Measurements from ENCODE around the gene PET100. TPM values are rescaled to one million over a fixed set of nuclear protein-coding genes. Genes with fewer than 3 reads are reported as not detected.

Gene PET100
- total and polyA plus RNA-seq, 12 donors, result 99.1 to 1,041 (median 150) TPM

DNA sequence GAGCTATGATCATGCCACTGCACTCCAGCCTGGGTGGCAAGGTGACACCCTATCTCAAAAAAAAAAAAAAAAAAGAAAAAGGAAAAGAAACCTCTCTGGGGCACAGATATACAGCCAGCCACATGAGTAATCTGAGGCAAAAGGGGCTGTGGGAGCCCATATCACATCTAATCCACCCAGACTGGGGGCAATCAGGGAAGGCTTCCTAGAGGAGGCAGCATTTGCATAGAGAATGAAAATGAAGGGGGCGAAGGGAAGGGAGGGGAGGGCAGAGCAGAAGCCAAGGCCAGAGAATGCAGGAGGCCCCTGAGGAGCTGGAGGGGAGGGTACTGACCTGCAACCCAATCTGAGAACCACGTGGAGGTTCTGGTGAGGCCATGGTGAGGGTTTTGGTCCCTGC lies 20.6 kb downstream of the PET100 start:
- 29 to 39% methylated on average over 2 of the region's 2 CpGs for WGBS, 2 donors
- DNase-seq, result no peak
- Histone ChIP-seq H3K27ac (no peak overlapping the region), H3K27me3 (peaks cover 0 to 38% (median 11%) of the 10 kb centered on the region in 7 donors), H3K9me3 (no peaks in the 10 kb centered on the region), H3K4me3 (no peak overlapping the region), H3K36me3 (peaks cover 0 to 13% (median 0%) of the 10 kb centered on the region in 9 donors), H3K4me1 (peaks cover 0 to 13% (median 0%) of the 10 kb centered on the region in 9 donors)
- ATAC-seq, result no peak
- TF ChIP-seq, protein P1, sequence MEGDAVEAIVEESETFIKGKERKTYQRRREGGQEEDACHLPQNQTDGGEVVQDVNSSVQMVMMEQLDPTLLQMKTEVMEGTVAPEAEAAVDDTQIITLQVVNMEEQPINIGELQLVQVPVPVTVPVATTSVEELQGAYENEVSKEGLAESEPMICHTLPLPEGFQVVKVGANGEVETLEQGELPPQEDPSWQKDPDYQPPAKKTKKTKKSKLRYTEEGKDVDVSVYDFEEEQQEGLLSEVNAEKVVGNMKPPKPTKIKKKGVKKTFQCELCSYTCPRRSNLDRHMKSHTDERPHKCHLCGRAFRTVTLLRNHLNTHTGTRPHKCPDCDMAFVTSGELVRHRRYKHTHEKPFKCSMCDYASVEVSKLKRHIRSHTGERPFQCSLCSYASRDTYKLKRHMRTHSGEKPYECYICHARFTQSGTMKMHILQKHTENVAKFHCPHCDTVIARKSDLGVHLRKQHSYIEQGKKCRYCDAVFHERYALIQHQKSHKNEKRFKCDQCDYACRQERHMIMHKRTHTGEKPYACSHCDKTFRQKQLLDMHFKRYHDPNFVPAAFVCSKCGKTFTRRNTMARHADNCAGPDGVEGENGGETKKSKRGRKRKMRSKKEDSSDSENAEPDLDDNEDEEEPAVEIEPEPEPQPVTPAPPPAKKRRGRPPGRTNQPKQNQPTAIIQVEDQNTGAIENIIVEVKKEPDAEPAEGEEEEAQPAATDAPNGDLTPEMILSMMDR (IDR thresholded peaks at IDR 0.05), result no peak
- intact Hi-C loops (cut with DNase I), result loop anchor here in 7 of 10 donors (5.0 to 10.0 kb wide), 3 partner anchors 145 to 152 kb away; no protein-coding TSS in a partner anchor

DNA sequence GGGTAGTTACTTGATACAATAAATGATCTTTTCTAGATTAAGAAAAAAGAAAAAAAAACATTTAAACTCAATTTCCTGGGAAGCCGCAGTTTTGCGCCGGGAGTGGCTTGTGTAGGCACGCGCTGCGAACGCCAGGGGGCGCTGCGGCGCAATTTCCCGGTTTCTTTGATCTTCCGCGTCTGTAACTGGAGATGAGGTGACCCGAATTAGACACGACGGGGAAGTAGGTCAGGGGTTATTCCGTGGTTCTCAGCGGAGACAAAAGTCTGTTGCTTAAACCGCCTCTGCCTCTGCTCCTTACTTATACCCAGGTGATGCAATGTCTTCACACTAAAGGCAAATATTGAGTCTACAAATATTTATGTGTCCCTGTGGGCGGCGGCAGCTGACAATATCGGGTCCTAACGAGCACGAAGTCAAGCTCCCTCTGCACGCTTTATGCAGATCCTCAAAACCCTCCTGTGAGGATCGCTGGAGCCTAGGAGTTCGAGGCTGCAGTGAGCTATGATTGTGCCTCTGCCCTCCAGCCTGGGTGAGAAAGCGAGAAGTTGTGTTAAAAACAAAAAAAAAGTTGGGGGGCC lies 22.6 kb downstream of the PET100 start:
- Histone ChIP-seq H3K36me3 (peaks cover 0 to 2% (median 0%) of the 10 kb centered on the region in 9 donors), H3K27ac (peak overlapping the region in 2 of 10 donors; percentile 35 to 74), H3K4me1 (peaks cover 0 to 23% (median 0%) of the 10 kb centered on the region in 9 donors), H3K9me3 (no peaks in the 10 kb centered on the region), H3K4me3 (peak overlapping the region in 8 of 10 donors; percentile 8 to 47 (median 30)), H3K27me3 (peaks cover 0 to 24% (median under 1%) of the 10 kb centered on the region in 7 donors)
- TF ChIP-seq, protein P1 (IDR thresholded peaks at IDR 0.05), result peak; percentile 93 to 99 (median 98)
- ATAC-seq (peak; percentile 78 to 92 (median 90)), DNase-seq (peak; percentile 72 to 85)
- intact Hi-C loops (cut with DNase I), result loop anchor here in 8 of 10 donors (1.0 to 10.0 kb wide), 6 partner anchors 28 to 150 kb away; partner anchors contain the start of gene TRAPPC5 (in 5 of the 8)
- whole genome bisulfite sequencing, 2 donors, result 5 to 6% methylated on average over 28 of the region's 28 CpGs

DNA sequence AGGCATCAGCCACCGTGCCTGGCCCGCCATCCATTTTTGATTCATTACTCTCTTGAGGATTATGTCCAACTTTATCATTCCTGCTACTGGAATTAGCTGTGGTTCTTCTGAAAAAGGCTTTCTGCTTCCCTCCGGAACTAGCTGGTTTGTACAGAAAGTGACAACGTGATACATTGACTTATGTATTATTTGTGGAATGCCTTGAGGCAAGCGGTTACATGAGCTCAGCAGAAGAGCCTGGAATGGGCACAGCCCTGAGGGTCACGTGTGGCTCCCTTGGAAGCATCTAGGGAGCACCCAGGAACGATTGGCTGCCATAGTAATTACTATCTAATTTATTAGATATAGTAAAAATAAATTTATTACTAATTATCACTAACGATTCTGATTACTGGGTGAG lies 24.8 kb downstream of the PET100 start:
- TF ChIP-seq, protein P1 (IDR thresholded peaks at IDR 0.05), result no peak
- Histone ChIP-seq H3K27me3 (peaks cover 0 to 15% (median 0%) of the 10 kb centered on the region in 7 donors), H3K4me3 (no peak overlapping the region), H3K9me3 (no peaks in the 10 kb centered on the region), H3K4me1 (peaks cover 0 to 37% (median 0%) of the 10 kb centered on the region in 9 donors), H3K36me3 (no peaks in the 10 kb centered on the region), H3K27ac (peak overlapping the region in 1 of 10 donors; percentile 84)
- ATAC-seq (no peak), DNase-seq (no peak)
- WGBS, 2 donors, result 60 to 63% methylated on average over 8 of the region's 8 CpGs
- intact Hi-C loops (cut with DNase I), result loop anchor here in 7 of 10 donors (5.0 to 10.0 kb wide), 3 partner anchors 140 to 148 kb away; no protein-coding TSS in a partner anchor

DNA sequence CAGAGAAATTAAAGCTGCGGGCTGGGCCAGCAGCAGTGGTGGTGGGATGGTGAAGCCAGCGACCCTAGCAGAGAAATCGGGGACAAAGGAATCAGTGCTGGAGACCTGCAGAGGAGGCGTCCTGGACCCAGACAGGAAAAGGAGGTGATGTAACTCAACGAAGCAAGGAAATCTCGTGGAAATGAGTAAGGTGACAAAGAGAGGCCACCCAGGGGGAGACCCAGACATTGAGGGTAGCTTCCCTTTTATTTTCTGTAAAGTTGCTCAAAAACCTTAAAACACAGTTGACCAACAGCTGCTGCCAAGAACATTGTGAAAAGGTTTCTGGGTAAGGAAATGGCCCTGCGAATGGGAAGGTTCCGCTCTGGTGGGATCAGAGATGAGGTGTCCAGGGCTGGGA lies 26.0 kb downstream of the PET100 start:
- intact Hi-C loops (cut with DNase I), result loop anchor here in 2 of 10 donors (10.0 kb wide), 1 partner anchor 139 kb away; no protein-coding TSS in a partner anchor
- ATAC-seq (no peak), DNase-seq (no peak)
- Histone ChIP-seq H3K36me3 (no peaks in the 10 kb centered on the region), H3K27me3 (peaks cover 0 to 18% (median 0%) of the 10 kb centered on the region in 7 donors), H3K4me1 (peaks cover 0 to 37% (median 0%) of the 10 kb centered on the region in 9 donors), H3K27ac (peak overlapping the region in 1 of 10 donors; percentile 84), H3K4me3 (no peak overlapping the region), H3K9me3 (no peaks in the 10 kb centered on the region)
- 57 to 62% methylated on average over 8 of the region's 8 CpGs for WGBS, 2 donors
- TF ChIP-seq, protein P1 (IDR thresholded peaks at IDR 0.05), result no peak

Measured in heart right ventricle (tissue), 16 donors.